Gastrocnemius medialis (tissue), 4 donors: ENCODE results near the gene NOTCH4.

Experiments used
- POLR2A ChIP-seq, 2 donors: fragments of 450-650 bp; IDR thresholded peaks; one replicate each; pipeline ENCODE4 v1.6.1; 2017; ENCODE audit warnings: antibody characterized with exemption in 2 of 2, mild to moderate bottlenecking in 2 of 2, moderate library complexity in 2 of 2
- TF ChIP-seq, protein P1 (sequence below), 5 experiments: fragments of 450-650 bp in 3 of 5; fragments of 200-600 bp in 2 of 5; sonication (generic) in 2 of 5; IDR thresholded peaks in 4 of 5; conservative IDR thresholded peaks in 1 of 5; 1 replicate in 4 of 5; 2 replicates in 1 of 5; pipeline ENCODE4 v1.5.1; 2016 to 2019; ENCODE audit warnings: antibody characterized with exemption in 5 of 5, mild to moderate bottlenecking in 3 of 5, moderate library complexity in 3 of 5

DNA sequence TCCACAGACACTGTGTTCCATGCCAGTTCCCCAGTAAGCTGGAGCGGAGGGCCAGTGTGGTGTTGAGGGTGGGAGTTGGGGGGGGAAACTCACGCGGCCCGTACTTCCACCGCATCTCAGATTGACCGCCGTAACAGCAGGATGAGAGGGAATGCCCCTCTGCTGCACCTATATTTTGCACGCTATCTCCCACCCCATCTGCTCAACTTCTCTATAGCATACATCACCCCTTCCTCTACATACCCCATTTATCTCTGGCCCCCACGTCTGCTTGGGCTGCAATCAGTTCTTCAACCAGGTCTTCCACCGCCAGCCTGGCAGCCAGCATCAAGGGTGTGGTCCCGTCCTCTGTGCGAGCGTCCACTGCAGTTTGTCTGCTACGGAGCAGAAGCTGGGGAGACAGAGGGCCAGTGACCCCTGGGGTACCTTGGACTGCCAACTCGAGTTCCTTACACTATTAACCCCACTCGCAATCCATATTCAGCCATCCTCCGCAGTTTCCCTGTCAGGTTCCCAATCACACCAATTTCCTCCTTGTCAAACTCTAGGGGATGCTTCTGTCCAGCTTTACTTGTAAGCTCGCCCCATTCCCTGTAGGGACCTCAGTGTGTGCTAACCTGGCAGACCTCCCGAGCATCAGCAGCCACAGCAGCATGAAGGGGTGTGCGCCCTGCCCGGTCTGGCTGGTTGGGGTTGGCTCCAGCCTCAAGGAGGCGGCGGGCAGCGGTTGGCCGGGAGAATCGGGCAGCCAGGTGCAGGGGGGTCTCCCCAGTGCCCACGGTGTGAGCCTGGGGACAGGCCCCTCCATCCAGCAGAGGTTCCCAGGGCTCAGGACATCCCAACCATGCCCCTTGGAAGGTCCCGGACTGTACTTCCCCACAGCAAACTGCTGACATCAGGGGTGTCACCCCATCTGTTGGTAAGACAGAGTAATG is 26.9 kb downstream of the NOTCH4 start:
- TF ChIP-seq POLR2A (IDR thresholded peaks at IDR 0.05) = no peak
- TF ChIP-seq, protein P1, sequence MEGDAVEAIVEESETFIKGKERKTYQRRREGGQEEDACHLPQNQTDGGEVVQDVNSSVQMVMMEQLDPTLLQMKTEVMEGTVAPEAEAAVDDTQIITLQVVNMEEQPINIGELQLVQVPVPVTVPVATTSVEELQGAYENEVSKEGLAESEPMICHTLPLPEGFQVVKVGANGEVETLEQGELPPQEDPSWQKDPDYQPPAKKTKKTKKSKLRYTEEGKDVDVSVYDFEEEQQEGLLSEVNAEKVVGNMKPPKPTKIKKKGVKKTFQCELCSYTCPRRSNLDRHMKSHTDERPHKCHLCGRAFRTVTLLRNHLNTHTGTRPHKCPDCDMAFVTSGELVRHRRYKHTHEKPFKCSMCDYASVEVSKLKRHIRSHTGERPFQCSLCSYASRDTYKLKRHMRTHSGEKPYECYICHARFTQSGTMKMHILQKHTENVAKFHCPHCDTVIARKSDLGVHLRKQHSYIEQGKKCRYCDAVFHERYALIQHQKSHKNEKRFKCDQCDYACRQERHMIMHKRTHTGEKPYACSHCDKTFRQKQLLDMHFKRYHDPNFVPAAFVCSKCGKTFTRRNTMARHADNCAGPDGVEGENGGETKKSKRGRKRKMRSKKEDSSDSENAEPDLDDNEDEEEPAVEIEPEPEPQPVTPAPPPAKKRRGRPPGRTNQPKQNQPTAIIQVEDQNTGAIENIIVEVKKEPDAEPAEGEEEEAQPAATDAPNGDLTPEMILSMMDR (IDR thresholded peaks at IDR 0.05 in 4 of 5, conservative IDR thresholded peaks at IDR 0.05 in 1 of 5) = no peak
